Cardiac fibroblast (primary cell): Measurements from ENCODE around the gene CTIF.

Experiments used
- DNase-seq, 2 donors: peaks; one replicate each; pipeline versions ENCODE4 v3.0.0 to v3.0.0-alpha.2; 2010; ENCODE audit warnings: low read depth in 2 of 2
- H3K4me3 ChIP-seq, 2 donors: replicated peaks in 1 of 2; 1 replicate in 1 of 2; 2 replicates in 1 of 2; pipeline ENCODE4 v1.5.1; 2011; ENCODE audit warnings: low read depth in 2 of 2, low read length in 2 of 2, mild to moderate bottlenecking in 2 of 2, moderate library complexity in 1 of 2
- CTCF ChIP-seq: IDR thresholded peaks from one replicate; pipeline ENCODE4 v1.5.1; 2011; ENCODE audit warnings: low read depth, mild to moderate bottlenecking, low read length, inconsistent platforms

CTIF gene

DNA sequence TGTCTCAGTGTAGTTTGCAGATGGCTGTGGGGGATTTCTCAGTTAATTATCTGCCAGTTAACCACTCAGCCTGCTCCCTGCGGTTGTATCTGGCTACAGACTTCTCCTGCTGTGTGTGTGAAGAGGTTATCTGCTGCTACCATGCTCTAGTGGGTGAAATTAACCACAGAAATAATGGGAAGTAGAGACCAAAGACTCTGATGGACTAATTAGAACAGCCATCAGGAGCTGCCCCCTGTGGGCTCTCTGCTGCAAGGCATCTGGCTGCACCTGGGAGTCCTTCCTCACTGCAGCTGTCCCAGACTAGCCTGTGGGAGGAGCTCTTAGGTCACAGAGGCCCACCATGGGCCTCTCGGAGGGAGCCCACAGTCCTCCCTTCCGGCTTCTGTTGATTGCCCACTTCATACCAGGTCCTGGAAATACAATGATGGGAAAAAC lies 66.6 kb downstream of the CTIF start:
- H3K4me3 ChIP-seq, result no peak overlapping the region
- DNase-seq, result peak in 1 of 2 donors; percentile 23
- peak; percentile 20 for TF ChIP-seq CTCF

- DNase-seq, result peak; percentile 80 to 89
- no peak for TF ChIP-seq CTCF
- no peak overlapping the region for H3K4me3 ChIP-seq
These were observed 68.5 kb downstream of the CTIF start for GRCh38 chr18:48607056-48607984.

DNA sequence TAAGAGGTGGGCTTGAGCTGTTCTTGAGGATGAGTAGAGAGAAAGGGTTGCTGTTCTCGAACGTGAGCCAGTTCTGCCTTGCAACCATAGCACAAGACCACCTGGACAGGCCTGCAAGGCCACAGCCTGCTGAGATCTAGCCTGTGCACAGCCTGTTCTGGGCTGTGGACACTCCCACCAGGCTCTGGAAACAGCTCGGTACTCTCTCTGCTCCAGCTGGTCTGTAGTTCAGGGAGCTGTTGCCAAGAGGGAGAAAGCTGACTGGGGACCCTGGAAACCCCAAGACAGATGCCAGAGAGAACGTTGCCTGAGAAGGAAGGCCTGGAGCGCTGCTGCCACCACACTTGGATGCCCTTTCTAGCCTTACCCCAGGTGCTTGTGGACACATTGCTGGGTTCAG lies 69.8 kb downstream of the CTIF start:
- no peak for TF ChIP-seq CTCF
- DNase-seq, result no peak
- H3K4me3 ChIP-seq, result no peak overlapping the region

DNA sequence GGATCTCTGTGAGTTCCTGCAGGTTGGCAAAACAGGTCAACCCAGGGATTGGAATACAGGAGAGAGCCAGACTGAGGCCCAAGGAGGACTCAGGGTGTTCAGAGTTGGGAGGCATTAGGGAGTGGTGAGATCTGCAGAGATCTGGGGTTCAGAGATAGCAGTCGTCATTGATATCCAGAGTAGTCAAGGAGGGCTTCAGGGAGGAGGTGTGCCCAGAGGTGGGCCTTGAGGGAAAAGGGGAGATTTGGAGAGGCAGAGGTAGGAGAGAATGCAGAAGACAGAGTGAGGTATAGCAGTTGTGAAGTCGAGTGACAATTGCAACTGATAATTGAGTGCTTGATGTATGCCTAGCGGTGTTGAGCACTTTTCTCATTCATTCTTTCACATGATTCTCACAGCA lies 70.3 kb downstream of the CTIF start:
- no peak overlapping the region for H3K4me3 ChIP-seq
- no peak for TF ChIP-seq CTCF
- no peak for DNase-seq

DNA sequence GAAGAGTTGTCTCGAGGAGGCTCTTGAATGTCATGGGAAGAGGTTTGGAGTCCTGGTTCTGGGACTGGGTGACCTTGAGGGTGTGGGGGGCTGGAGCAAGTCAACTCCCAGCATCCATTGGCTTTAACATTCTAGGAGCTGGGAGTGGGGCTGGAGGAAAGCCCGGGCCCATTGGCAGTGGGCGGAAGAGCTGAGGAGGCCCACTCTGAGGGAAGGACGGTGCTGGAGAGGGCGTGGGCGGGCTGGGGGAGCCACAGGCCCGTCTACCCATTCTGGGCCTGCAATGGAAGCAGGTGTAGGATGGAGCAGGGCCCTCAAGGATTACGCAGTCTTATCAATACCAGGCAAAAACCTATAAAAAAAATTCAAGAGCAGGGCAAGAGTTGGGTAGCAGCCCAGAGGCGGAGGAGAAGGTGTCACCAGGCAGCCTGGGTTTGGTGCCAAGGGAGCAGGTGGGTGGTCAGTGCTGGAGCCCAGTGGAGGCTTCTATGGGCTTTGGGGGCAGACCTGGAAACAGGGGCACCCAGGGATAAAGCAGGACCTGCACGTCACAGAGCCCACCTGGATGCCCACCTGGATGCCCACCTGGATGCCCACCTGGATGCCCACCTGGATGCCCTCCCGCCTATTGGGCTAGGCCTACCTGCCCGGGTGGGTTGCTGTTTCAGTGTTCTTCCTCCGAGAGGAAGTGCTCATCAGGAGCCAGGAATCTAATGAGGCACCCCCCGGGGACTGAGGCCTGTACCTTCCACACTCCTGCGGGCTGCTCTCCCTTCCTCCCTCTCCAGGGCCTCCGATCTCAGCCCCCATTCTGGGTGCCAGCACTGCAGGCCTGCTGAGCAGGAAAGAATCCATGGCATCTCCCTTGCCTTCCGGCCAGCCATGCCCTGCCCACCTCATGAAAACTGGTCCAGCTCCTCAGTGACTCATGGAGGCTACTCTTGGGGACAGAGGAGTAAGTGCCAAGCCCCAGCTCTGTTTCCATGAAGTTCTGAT lies 71.3 kb downstream of the CTIF start:
- H3K4me3 ChIP-seq, result no peak overlapping the region
- TF ChIP-seq CTCF, result no peak
- no peak for DNase-seq

DNA sequence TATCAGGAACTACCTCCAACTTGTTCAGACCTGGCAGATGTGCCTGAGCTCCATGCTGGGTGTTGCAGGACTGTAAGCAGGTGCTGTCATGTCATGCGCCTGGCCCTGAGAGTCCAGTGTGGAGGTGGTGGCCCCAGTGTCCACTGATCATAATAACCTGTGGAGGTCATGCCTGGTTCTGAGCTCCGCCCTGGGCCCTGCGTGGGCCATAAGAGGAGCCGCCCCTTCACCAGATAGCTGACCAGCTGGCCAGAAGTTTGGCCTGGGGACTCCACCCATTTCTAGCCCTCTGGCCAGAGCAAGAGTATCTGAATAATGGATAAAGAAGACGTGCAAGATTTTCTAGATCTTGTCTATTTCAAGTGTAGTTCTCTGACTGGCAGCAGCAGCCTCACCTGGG lies 72.4 kb downstream of the CTIF start:
- DNase-seq, result no peak
- TF ChIP-seq CTCF, result no peak

More for the DNA sequence above, 72.4 kb downstream of the CTIF start:
- H3K4me3 ChIP-seq, result no peak overlapping the region
